Upper lobe of right lung (tissue), 1 donor: Measurements from ENCODE around the gene MAP3K13. TPM values are rescaled to one million over a fixed set of nuclear protein-coding genes. Genes with fewer than 3 reads are reported as not detected.

Experiments
- ATAC-seq: fragments of 200-7000 bp; cut with Tn5 transposase; one replicate; pipeline ENCODE4 v1.9.1; 2020; ENCODE audit warnings: mild to moderate bottlenecking, moderate library complexity
- DNase-seq: peaks from one replicate; pipeline ENCODE4 v3.0.0-alpha.2; 2020
- H3K27ac ChIP-seq: fragments of 200-600 bp; one replicate; pipeline ENCODE4 v1.8.0; 2022
- H3K27me3 ChIP-seq: fragments of 200-600 bp; one replicate; pipeline ENCODE4 v1.8.0; 2022; ENCODE audit warnings: mild to moderate bottlenecking
- H3K36me3 ChIP-seq: fragments of 200-600 bp; one replicate; pipeline ENCODE4 v1.8.0; 2022
- H3K4me1 ChIP-seq: fragments of 200-600 bp; one replicate; pipeline ENCODE4 v1.8.0; 2022
- H3K4me3 ChIP-seq: fragments of 200-600 bp; one replicate; pipeline ENCODE4 v1.8.0; 2022; ENCODE audit warnings: mild to moderate bottlenecking
- H3K9me3 ChIP-seq: fragments of 200-600 bp; one replicate; pipeline ENCODE4 v1.8.0; 2022
- CTCF ChIP-seq: fragments of 200-600 bp; IDR thresholded peaks from one replicate; pipeline ENCODE4 v1.8.0; 2022; ENCODE audit warnings: antibody characterized with exemption
- intact Hi-C: fragments of 100-400 bp; cut with DNase I; formaldehyde crosslinking; loops from one replicate; pipeline ENCODE4 v1.11.0; 2022
- total RNA-seq: library from RNA; stranded (reverse); fragmentation: NEBNext Ultra II Directional; extraction: Animal tissue kit (Norgen Biotek cat#: 25700); gene quantifications from one replicate; pipeline ENCODE4 v1.2.1, GENCODE V29; 2021
- donor health status: DM: no; HTN: yes; CAD: no; lungs with severe emphysema.

MAP3K13 gene
- total RNA-seq, 1 donor from 2014 or later: 37.6 TPM

- no peak for TF ChIP-seq CTCF
- intact Hi-C loops: no loop called here
- no peaks in the 10 kb centered on the region for H3K36me3 ChIP-seq
- H3K27ac ChIP-seq: no peak overlapping the region
- H3K4me3 ChIP-seq: no peak overlapping the region
- no peaks in the 10 kb centered on the region for H3K27me3 ChIP-seq
- no peaks in the 10 kb centered on the region for H3K9me3 ChIP-seq
- ATAC-seq (no peak), DNase-seq (no peak)
- no peaks in the 10 kb centered on the region for H3K4me1 ChIP-seq
Measured at GRCh38 chr3:185397676-185398075, 34.7 kb downstream of the MAP3K13 start.

- TF ChIP-seq CTCF: no peak
- no peak overlapping the region for H3K4me3 ChIP-seq
- H3K27ac ChIP-seq: no peak overlapping the region
- intact Hi-C loops: no loop called here
- ATAC-seq (no peak), DNase-seq (no peak)
- H3K4me1 ChIP-seq: no peaks in the 10 kb centered on the region
- no peaks in the 10 kb centered on the region for H3K36me3 ChIP-seq
- H3K9me3 ChIP-seq: no peaks in the 10 kb centered on the region
- no peaks in the 10 kb centered on the region for H3K27me3 ChIP-seq
Measured at GRCh38 chr3:185399737-185400667, 37.1 kb downstream of the MAP3K13 start.

GRCh38 chr3:185400866-185401265, 37.9 kb downstream of the MAP3K13 start:
- intact Hi-C loops: no loop called here
- ATAC-seq: no peak

GRCh38 chr3:185401319-185401955, 38.5 kb downstream of the MAP3K13 start:
- Histone ChIP-seq H3K4me3 (no peak overlapping the region), H3K27ac (no peak overlapping the region), H3K9me3 (no peaks in the 10 kb centered on the region), H3K27me3 (no peaks in the 10 kb centered on the region), H3K4me1 (peaks cover 4% of the 10 kb centered on the region), H3K36me3 (no peaks in the 10 kb centered on the region)
- no peak for TF ChIP-seq CTCF
- ATAC-seq (no peak), DNase-seq (no peak)
- intact Hi-C loops: no loop called here

More at GRCh38 chr3:185400866-185401265, 37.9 kb downstream of the MAP3K13 start:
- Histone ChIP-seq H3K27ac (no peak overlapping the region), H3K9me3 (no peaks in the 10 kb centered on the region), H3K4me3 (no peak overlapping the region), H3K4me1 (no peaks in the 10 kb centered on the region), H3K36me3 (no peaks in the 10 kb centered on the region), H3K27me3 (no peaks in the 10 kb centered on the region)
- no peak for TF ChIP-seq CTCF
- no peak for DNase-seq

- no peaks in the 10 kb centered on the region for H3K27me3 ChIP-seq
- no peak overlapping the region for H3K4me3 ChIP-seq
- intact Hi-C loops: no loop called here
- TF ChIP-seq CTCF: no peak
- no peaks in the 10 kb centered on the region for H3K36me3 ChIP-seq
- ATAC-seq (no peak), DNase-seq (no peak)
- H3K4me1 ChIP-seq: peaks cover 7% of the 10 kb centered on the region
- no peak overlapping the region for H3K27ac ChIP-seq
- H3K9me3 ChIP-seq: no peaks in the 10 kb centered on the region
Measured at GRCh38 chr3:185402561-185402960, 39.6 kb downstream of the MAP3K13 start.
